ENCODE data around the gene SRD5A2.

DNA sequence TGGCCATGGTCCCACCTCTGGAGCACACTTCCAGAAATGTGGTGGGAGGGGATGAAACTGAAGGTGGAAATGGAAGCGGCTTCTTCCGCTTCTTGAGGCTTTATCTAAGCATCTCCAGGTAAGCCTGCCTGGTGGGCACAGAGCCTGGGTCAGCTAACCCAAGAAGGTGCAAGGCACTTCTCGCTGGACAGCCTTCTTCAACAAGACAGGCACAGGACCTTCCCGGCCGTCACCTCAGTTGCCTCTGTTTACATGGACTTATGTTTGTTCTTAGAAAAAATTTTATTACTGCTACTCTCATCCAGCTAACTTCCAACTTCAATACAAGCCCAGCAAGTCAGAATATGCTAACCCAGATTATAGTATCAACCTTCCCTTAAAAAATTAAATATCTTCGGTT, 51.9 kb downstream of the SRD5A2 start:
- TF ChIP-seq, protein P1, sequence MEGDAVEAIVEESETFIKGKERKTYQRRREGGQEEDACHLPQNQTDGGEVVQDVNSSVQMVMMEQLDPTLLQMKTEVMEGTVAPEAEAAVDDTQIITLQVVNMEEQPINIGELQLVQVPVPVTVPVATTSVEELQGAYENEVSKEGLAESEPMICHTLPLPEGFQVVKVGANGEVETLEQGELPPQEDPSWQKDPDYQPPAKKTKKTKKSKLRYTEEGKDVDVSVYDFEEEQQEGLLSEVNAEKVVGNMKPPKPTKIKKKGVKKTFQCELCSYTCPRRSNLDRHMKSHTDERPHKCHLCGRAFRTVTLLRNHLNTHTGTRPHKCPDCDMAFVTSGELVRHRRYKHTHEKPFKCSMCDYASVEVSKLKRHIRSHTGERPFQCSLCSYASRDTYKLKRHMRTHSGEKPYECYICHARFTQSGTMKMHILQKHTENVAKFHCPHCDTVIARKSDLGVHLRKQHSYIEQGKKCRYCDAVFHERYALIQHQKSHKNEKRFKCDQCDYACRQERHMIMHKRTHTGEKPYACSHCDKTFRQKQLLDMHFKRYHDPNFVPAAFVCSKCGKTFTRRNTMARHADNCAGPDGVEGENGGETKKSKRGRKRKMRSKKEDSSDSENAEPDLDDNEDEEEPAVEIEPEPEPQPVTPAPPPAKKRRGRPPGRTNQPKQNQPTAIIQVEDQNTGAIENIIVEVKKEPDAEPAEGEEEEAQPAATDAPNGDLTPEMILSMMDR (conservative IDR thresholded peaks at IDR 0.05): no peak
- no peak for TF ChIP-seq ZFX (IDR thresholded peaks at IDR 0.05)
